HEK293T (cell line): Measurements from ENCODE around the gene KRT74.

ENCODE experiments used
- CTCF ChIA-PET: fragments of 350-600 bp; formaldehyde crosslinking; extraction: SDS; loops from one replicate; lab custom pipeline; 2021; ENCODE audit warnings: antibody characterized with exemption, inconsistent platforms; lab: Yijun Ruan, JAX
- POLR2A ChIA-PET: fragments of 350-600 bp; formaldehyde crosslinking; extraction: SDS; loops from one replicate; lab custom pipeline; 2020; ENCODE audit warnings: antibody characterized with exemption, inconsistent platforms; lab: Yijun Ruan, JAX
- DNase-seq: peaks from one replicate; pipeline ENCODE4 v3.0.0; 2012; ENCODE audit warnings: mixed read lengths; ENCODE audit errors: extremely low spot score
- ARNT ChIP-seq: fragments of 450-650 bp; IDR thresholded peaks from 2 replicates; pipeline ENCODE4 v1.6.1; 2017; ENCODE audit warnings: mild to moderate bottlenecking
- BHLHE40 ChIP-seq: fragments of 450-650 bp; IDR thresholded peaks from 2 replicates; pipeline ENCODE4 v1.6.1; 2016; ENCODE audit warnings: mild to moderate bottlenecking, moderate library complexity, borderline replicate concordance
- CTBP1 ChIP-seq: fragments of 450-650 bp; IDR thresholded peaks from 2 replicates; pipeline ENCODE4 v1.6.1; 2016; ENCODE audit warnings: borderline replicate concordance
- ELF4 ChIP-seq: fragments of 450-650 bp; IDR thresholded peaks from 2 replicates; pipeline ENCODE4 v1.6.1; 2017; ENCODE audit warnings: antibody characterized with exemption
- FOXA1 ChIP-seq: fragments of 450-650 bp; IDR thresholded peaks from 2 replicates; pipeline ENCODE4 v1.6.1; 2016; ENCODE audit warnings: mild to moderate bottlenecking
- FOXK2 ChIP-seq: fragments of 450-650 bp; IDR thresholded peaks from 2 replicates; pipeline ENCODE4 v1.6.1; 2016; ENCODE audit warnings: mild to moderate bottlenecking
- FOXM1 ChIP-seq: fragments of 450-650 bp; IDR thresholded peaks from 2 replicates; pipeline ENCODE4 v1.6.1; 2017; ENCODE audit warnings: mild to moderate bottlenecking, borderline replicate concordance
- HDGF ChIP-seq: fragments of 450-650 bp; IDR thresholded peaks from 2 replicates; pipeline ENCODE4 v1.6.1; 2017; ENCODE audit warnings: antibody characterized with exemption, borderline replicate concordance
- L3MBTL2 ChIP-seq: fragments of 450-650 bp; conservative IDR thresholded peaks from 2 replicates; pipeline ENCODE4 v1.6.1; 2016; ENCODE audit warnings: mild to moderate bottlenecking
- LEF1 ChIP-seq: fragments of 450-650 bp; IDR thresholded peaks from 2 replicates; pipeline ENCODE4 v1.6.1; 2017; ENCODE audit warnings: mild to moderate bottlenecking, borderline replicate concordance
- NFRKB ChIP-seq: fragments of 450-650 bp; IDR thresholded peaks from 2 replicates; pipeline ENCODE4 v1.6.1; 2016; ENCODE audit warnings: mild to moderate bottlenecking, moderate library complexity
- PKNOX1 ChIP-seq: fragments of 450-650 bp; IDR thresholded peaks from 2 replicates; pipeline ENCODE4 v1.6.1; 2016
- SP1 ChIP-seq: fragments of 450-650 bp; IDR thresholded peaks from 2 replicates; pipeline ENCODE4 v1.6.1; 2017
- SUZ12 ChIP-seq: fragments of 450-650 bp; IDR thresholded peaks from 2 replicates; pipeline ENCODE4 v1.6.1; 2016; ENCODE audit warnings: mild to moderate bottlenecking
- TARDBP ChIP-seq: fragments of 450-650 bp; IDR thresholded peaks from 2 replicates; pipeline ENCODE4 v1.6.1; 2016
- ZNF384 ChIP-seq: fragments of 450-650 bp; IDR thresholded peaks from 2 replicates; pipeline ENCODE4 v1.6.1; 2016

KRT74 gene

GRCh38 chr12:52577316-52577715 is 3.7 kb upstream of the KRT74 start:
- TF ChIP-seq LEF1 (no peak), HDGF (no peak), ARNT (no peak), FOXA1 (no peak), SP1 (no peak), SUZ12 (no peak), CTBP1 (no peak), BHLHE40 (no peak), FOXK2 (no peak), FOXM1 (no peak), ZNF384 (no peak), TARDBP (no peak), L3MBTL2 (no peak), ELF4 (no peak), PKNOX1 (no peak), NFRKB (no peak)
- POLR2A ChIA-PET: no interaction called here
- CTCF ChIA-PET: no interaction called here
- no peak for DNase-seq

GRCh38 chr12:52575948-52576347 is 2.3 kb upstream of the KRT74 start:
- TF ChIP-seq LEF1 (no peak), HDGF (no peak)
- POLR2A ChIA-PET: no interaction called here
- CTCF ChIA-PET: interaction anchor here (0.5 kb wide), 1 partner anchor 405 kb away, joined by 3 read pairs; no protein-coding TSS in a partner anchor
- no peak for DNase-seq

- CTCF ChIA-PET: no interaction called here
- no peak for TF ChIP-seq ELF4
- TF ChIP-seq PKNOX1: no peak
- no peak for TF ChIP-seq ZNF384
- TF ChIP-seq L3MBTL2: no peak
- TF ChIP-seq HDGF: no peak
- TF ChIP-seq FOXM1: no peak
- no peak for TF ChIP-seq NFRKB
- TF ChIP-seq SUZ12: no peak
- TF ChIP-seq LEF1: no peak
- no peak for TF ChIP-seq CTBP1
- no peak for TF ChIP-seq FOXK2
- TF ChIP-seq BHLHE40: no peak
- TF ChIP-seq ARNT: no peak
- TF ChIP-seq TARDBP: no peak
- no peak for DNase-seq
- POLR2A ChIA-PET: no interaction called here
These were observed 1.6 kb upstream of the KRT74 start for GRCh38 chr12:52575256-52575655.

- DNase-seq: no peak
- TF ChIP-seq HDGF: no peak
- no peak for TF ChIP-seq TARDBP
- TF ChIP-seq BHLHE40: no peak
- TF ChIP-seq SUZ12: no peak
- no peak for TF ChIP-seq ZNF384
- TF ChIP-seq LEF1: no peak
- no peak for TF ChIP-seq FOXM1
- TF ChIP-seq L3MBTL2: no peak
- no peak for TF ChIP-seq FOXK2
- no peak for TF ChIP-seq PKNOX1
- TF ChIP-seq SP1: no peak
- no peak for TF ChIP-seq FOXA1
- no peak for TF ChIP-seq ELF4
- no peak for TF ChIP-seq CTBP1
- TF ChIP-seq NFRKB: no peak
- no peak for TF ChIP-seq ARNT
- CTCF ChIA-PET: no interaction called here
- POLR2A ChIA-PET: no interaction called here
These were observed 337 bp downstream of the KRT74 start for GRCh38 chr12:52573306-52573705.

- CTCF ChIA-PET: no interaction called here
- DNase-seq: no peak
- POLR2A ChIA-PET: no interaction called here
- TF ChIP-seq ARNT (no peak), SP1 (no peak), NFRKB (no peak), L3MBTL2 (no peak), LEF1 (no peak), HDGF (no peak), BHLHE40 (no peak)
These were observed 3.1 kb downstream of the KRT74 start for GRCh38 chr12:52570511-52570910.

GRCh38 chr12:52568111-52568510 is 5.5 kb downstream of the KRT74 start:
- POLR2A ChIA-PET: no interaction called here
- CTCF ChIA-PET: interaction anchor here (0.7 kb wide), 1 partner anchor 11 kb away, joined by 3 read pairs; no protein-coding TSS in a partner anchor
- TF ChIP-seq FOXM1 (no peak), ZNF384 (no peak), HDGF (no peak), ARNT (no peak), L3MBTL2 (no peak), FOXK2 (no peak), LEF1 (no peak), BHLHE40 (no peak), SP1 (no peak), PKNOX1 (no peak)
- no peak for DNase-seq
